Heart left ventricle (tissue), 13 donors: ENCODE measurements around the gene NAA50.

ENCODE experiments used
- POLR2A ChIP-seq, 2 donors: fragments of 450-650 bp; IDR thresholded peaks; one replicate each; pipeline ENCODE4 v1.6.1; 2017; ENCODE audit warnings: antibody characterized with exemption in 2 of 2, mild to moderate bottlenecking in 2 of 2, moderate library complexity in 2 of 2
- TF ChIP-seq, protein P1 (sequence below), 12 donors: fragments of 200-600 bp; sonication (generic) in 4 of 12; IDR thresholded peaks; one replicate each; pipeline versions ENCODE4 v1.5.0 to v1.8.0; 2018 to 2022; ENCODE audit warnings: antibody characterized with exemption in 12 of 12, mild to moderate bottlenecking in 5 of 12
- donor health status: ischemic (EF 13 %, LVEDD 7.1; RV severe dilation, severe dysfunction).
- donor health status: DM: no; HTN: yes; CAD: no.
- donor health status: DM: no; HTN: no; CAD: no.
- donor health status: ischemic (EF 25% LVEDD 6.9; RV normal size, moderate dysfunction).
- donor health status: ischemic (EF 25% LVEDD 5.7; RV mildly dilated, moderate dysfunction).
- donor health status: ischemic (EF 35%, LVEDD 5.7; RV mildly dilated, moderate dysfunction).
- donor health status: nonischemic (EF 11% LVEDD 7.7; RV severe dilation, severe dysfunction).
- donor health status: DM: yes; HTN: yes; CAD: no.
- donor health status: PGD.
- donor health status: ischemic (EF 29% LVEDD 5.4; RV normal size, mild dysfunction).
- donor health status: nonischemic (EF 23%, LVEDD 6.1; RV moderate dilation, normal function).

DNA sequence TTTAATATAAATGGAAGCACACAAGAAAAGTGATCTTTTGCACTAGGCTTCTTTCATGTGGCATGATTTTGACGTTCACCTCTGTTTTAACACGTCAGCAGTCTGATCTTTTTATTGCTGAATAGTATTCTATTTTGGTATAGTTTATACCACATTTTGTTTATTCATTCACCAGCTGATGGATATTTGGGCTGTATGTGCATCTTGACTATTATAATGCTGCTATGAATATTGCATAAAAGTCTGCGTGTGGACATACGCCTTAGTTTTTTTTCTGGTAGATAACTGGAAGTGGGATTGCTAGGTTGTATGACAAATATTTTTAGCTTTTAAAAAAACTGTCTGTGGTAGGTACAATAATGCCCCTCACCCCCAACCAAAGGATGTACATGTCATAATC is 14.4 kb downstream of the NAA50 start:
- TF ChIP-seq POLR2A (IDR thresholded peaks at IDR 0.05) = no peak
- TF ChIP-seq, protein P1, sequence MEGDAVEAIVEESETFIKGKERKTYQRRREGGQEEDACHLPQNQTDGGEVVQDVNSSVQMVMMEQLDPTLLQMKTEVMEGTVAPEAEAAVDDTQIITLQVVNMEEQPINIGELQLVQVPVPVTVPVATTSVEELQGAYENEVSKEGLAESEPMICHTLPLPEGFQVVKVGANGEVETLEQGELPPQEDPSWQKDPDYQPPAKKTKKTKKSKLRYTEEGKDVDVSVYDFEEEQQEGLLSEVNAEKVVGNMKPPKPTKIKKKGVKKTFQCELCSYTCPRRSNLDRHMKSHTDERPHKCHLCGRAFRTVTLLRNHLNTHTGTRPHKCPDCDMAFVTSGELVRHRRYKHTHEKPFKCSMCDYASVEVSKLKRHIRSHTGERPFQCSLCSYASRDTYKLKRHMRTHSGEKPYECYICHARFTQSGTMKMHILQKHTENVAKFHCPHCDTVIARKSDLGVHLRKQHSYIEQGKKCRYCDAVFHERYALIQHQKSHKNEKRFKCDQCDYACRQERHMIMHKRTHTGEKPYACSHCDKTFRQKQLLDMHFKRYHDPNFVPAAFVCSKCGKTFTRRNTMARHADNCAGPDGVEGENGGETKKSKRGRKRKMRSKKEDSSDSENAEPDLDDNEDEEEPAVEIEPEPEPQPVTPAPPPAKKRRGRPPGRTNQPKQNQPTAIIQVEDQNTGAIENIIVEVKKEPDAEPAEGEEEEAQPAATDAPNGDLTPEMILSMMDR (IDR thresholded peaks at IDR 0.05) = no peak
